ENCODE results near the gene NFATC2IP.
"Not testable (repeated sequence)": the region's sequence is repeated elsewhere in the genome, so short reads cannot be mapped to it uniquely, and the experiment has no call there.

Gene NFATC2IP

GRCh38 chr16:28926284-28926683 lies 24.5 kb upstream of the NFATC2IP start:
- DNase-seq = not testable (repeated sequence)

- DNase-seq = no peak
Measured at GRCh38 chr16:28927815-28928214, 22.9 kb upstream of the NFATC2IP start.

GRCh38 chr16:28930203-28930602 lies 20.5 kb upstream of the NFATC2IP start:
- DNase-seq = no peak

- no peak for DNase-seq
Measured at GRCh38 chr16:28930652-28931051, 20.1 kb upstream of the NFATC2IP start.

GRCh38 chr16:28931801-28932225 lies 18.9 kb upstream of the NFATC2IP start, which contains the start of gene CD19:
Gene CD19 (plus strand): TSS chr16:28931971. CDS start chr16:28932001, 30 bp downstream.
- no peak for DNase-seq

- no peak for DNase-seq
Measured at GRCh38 chr16:28932339-28933141, 18.2 kb upstream of the NFATC2IP start.

- no peak for DNase-seq
Measured at GRCh38 chr16:28933171-28933570, 17.6 kb upstream of the NFATC2IP start.

- DNase-seq = no peak
Measured at GRCh38 chr16:28935346-28935745, 15.4 kb upstream of the NFATC2IP start.

GRCh38 chr16:28935924-28936783 lies 14.6 kb upstream of the NFATC2IP start:
- peak; percentile 95 for DNase-seq

GRCh38 chr16:28936784-28937155 lies 14.0 kb upstream of the NFATC2IP start:
- DNase-seq = no peak

GRCh38 chr16:28937222-28937876 lies 13.4 kb upstream of the NFATC2IP start:
- DNase-seq = no peak

- no peak for DNase-seq
Measured at GRCh38 chr16:28938721-28939120, 12.0 kb upstream of the NFATC2IP start.

GRCh38 chr16:28939825-28940224 lies 10.9 kb upstream of the NFATC2IP start:
- not testable (repeated sequence) for DNase-seq

- no peak for DNase-seq
Measured at GRCh38 chr16:28943281-28943680, 7.5 kb upstream of the NFATC2IP start.

GRCh38 chr16:28946681-28947080 lies 4.1 kb upstream of the NFATC2IP start:
- DNase-seq = no peak

GRCh38 chr16:28951410-28951943 lies 740 bp downstream of the NFATC2IP start:
- DNase-seq = peak; percentile 54

GRCh38 chr16:28958216-28958615 lies 7.5 kb downstream of the NFATC2IP start:
- no peak for DNase-seq

GRCh38 chr16:28958836-28959235 lies 8.1 kb downstream of the NFATC2IP start:
- DNase-seq = no peak

- no peak for DNase-seq
Measured at GRCh38 chr16:28964072-28964471, 13.3 kb downstream of the NFATC2IP start.

GRCh38 chr16:28964496-28964895 lies 13.8 kb downstream of the NFATC2IP start:
- DNase-seq = no peak

GRCh38 chr16:28967156-28967555 lies 16.4 kb downstream of the NFATC2IP start:
- DNase-seq = no peak

GRCh38 chr16:28969696-28970095 lies 19.0 kb downstream of the NFATC2IP start:
- DNase-seq = not testable (repeated sequence)

- DNase-seq = peak; percentile 46
Measured at GRCh38 chr16:28974007-28974436, 23.3 kb downstream of the NFATC2IP start.
